ENCODE measurements around the gene FGF12.
"Not testable (repeated sequence)": the region's sequence is repeated elsewhere in the genome, so short reads cannot be mapped to it uniquely, and the experiment has no call there.

The FGF12 gene

DNA sequence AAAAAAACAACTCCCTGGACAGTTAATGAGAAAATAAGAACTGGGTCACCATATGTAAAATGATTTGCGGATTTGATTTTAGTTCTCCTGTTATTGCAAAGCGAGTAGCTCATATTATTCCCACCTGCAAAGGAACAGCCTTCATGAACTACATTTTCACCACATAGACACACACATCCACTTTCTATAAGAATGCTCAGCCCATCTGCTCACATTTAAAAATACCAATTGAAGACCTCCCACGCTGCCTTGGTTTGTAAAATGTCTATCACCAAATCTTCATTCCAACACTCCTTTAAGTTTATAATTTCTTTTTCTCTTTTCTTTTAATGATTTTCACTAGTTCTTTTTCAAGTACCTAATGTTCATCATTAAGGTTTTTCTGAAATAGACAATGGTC is 148.6 kb downstream of the FGF12 start:
- no peak for DNase-seq (ENCODE audit: low read depth in 2 of 2)

GRCh38 chr3:192577811-192578210 is 149.5 kb downstream of the FGF12 start:
- DNase-seq (ENCODE audit: low read depth in 2 of 2), result no peak

- DNase-seq (ENCODE audit: low read depth in 2 of 2), result no peak
Measured at GRCh38 chr3:192577271-192577670, 150.1 kb downstream of the FGF12 start.

DNA sequence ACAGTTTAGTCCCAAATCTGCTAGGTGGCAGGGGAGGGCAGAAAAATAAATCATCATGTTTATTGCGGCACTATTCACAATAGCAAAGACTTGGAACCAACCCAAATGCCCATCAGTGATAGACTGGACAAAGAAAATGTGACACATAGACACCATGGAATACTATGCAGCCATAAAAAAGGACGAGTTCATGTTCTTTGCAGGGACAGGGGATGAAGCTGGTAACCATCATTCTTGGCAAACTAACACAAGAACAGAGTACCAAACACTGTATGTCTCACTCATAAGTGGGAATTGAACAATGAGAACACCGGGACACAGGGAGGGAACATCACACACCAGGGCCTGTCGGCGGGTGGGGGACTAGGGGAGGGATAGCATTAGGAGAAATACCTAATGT is 150.6 kb downstream of the FGF12 start:
- not testable (repeated sequence) for DNase-seq (ENCODE audit: low read depth in 2 of 2)

DNA sequence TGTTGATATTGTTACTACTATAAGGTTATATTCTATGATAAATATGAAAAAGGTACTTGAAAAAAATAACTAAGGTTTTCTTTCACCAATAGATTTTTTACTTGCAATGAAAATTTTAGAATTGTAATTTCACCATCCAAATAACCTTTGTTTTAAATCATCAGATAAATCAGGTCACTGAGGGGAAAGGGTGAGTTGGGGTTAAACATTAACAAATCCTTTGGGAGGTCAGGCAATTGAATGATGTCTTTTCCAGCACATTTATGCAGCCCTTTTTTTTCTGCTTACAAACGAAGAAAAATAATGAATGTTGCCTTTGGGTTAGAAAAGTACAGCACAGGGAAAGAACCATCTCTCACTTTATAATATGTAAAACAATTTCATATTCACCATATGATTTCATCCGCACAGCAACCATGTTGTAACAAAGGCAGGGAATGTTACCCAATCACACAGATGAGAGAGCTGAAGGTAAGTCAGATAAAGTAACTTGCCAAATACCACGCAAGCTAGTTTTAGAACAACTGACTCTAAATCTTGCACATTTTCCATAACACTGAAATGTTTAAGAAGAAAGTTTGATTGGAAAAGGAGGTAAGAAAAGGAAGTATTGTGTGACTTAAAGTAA is 151.3 kb downstream of the FGF12 start:
- no peak for DNase-seq (ENCODE audit: low read depth in 2 of 2)

- no peak for DNase-seq (ENCODE audit: low read depth in 2 of 2)
Measured at GRCh38 chr3:192573240-192573639, 154.1 kb downstream of the FGF12 start.

- DNase-seq (ENCODE audit: low read depth in 2 of 2), result no peak
Measured at GRCh38 chr3:192570821-192571791, 156.2 kb downstream of the FGF12 start.

GRCh38 chr3:192570315-192570714 is 157.0 kb downstream of the FGF12 start:
- DNase-seq (ENCODE audit: low read depth in 2 of 2), result no peak

DNA sequence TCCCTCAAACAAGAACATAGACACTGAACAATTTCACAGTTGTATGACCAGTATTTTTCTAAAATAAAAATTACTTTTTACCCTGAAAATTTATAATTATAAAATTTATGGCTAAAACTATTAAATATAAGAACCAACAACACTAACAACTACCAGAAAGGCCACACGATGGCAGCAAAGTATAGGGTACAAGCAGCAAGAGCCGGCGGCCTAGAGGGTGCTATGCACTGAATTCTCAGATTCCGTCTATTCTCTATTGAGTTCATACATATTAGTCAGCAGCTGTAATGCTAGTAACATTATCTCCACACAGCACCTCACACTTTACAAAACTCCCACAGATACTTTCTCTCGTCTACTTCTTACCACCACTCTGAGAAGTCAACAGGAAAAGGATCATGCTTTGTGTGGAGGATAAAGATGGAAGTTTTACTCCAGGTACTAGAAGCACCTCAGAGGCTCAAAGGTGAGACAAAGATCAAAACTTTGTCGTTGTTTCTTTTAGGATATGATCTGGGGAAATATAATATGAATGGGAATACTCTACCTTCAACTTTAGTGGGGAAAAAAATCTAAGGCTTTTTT is 160.5 kb downstream of the FGF12 start:
- DNase-seq (ENCODE audit: low read depth in 2 of 2), result peak; percentile 17 to 26

GRCh38 chr3:192564611-192565010 is 162.7 kb downstream of the FGF12 start:
- no peak for DNase-seq (ENCODE audit: low read depth in 2 of 2)

DNA sequence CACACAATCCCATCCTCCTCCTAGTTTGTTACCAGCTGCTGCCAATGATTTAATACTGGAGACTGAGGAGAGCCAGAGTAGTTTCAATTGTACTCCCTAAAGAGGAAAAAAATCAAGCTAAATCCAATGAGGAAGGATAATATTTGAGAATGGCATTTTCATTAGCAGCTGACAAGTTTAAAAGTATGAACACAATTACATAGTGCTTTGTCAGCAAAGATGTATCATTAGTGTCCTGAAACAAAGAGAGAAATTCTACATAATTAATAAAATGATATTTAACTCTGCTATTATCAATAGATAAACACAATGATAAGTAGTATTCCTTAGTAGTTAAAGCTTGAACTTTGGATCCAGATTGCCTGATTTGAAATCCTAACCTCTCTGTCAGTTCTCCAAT is 163.9 kb downstream of the FGF12 start:
- no peak for DNase-seq (ENCODE audit: low read depth in 2 of 2)

DNA sequence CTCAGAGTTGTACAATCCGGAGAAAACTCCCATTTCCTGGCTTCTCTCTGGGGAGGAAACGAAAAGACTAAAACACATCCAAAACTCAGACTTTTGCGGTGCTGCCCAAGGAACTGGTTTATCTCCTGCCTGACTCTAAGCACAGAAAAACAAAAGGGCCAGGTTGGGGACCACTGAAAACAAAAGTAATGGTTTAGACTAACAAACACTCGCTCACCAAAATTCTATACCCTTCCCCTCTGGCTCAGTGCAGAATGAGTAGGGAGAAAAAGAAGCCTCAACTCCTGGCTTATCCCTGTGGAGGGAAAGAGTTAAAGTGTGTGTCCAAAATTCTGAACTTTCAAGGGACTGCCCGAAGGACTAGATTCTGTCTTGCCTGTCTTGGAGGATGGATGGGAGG is 173.6 kb downstream of the FGF12 start:
- DNase-seq (ENCODE audit: low read depth in 2 of 2), result no peak

- no peak for DNase-seq (ENCODE audit: low read depth in 2 of 2)
Measured at GRCh38 chr3:192550356-192550755, 177.0 kb downstream of the FGF12 start.

DNA sequence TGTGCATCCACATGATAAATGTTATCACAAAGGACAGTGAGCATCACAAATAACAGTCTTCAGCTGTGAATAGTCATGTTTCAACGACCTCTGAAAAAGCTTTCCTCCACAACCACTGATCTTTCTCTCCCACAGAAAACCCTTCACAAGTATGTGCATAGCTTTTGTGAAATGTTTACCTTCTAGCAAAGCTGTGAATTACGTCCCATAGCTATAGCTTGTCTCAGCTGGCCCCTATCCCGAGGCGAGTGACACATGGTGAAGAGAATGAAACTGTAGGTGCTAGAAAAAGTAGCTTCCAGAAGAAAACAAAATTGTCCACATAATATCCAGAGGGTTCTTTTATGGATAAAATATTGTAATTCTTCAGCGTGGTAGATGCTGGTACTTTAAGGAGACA is 182.0 kb downstream of the FGF12 start:
- no peak for DNase-seq (ENCODE audit: low read depth in 2 of 2)

GRCh38 chr3:192543163-192543562 is 184.2 kb downstream of the FGF12 start:
- DNase-seq (ENCODE audit: low read depth in 2 of 2), result no peak

GRCh38 chr3:192516820-192517219 is 210.5 kb downstream of the FGF12 start:
- DNase-seq (ENCODE audit: low read depth in 2 of 2), result no peak

- no peak for DNase-seq (ENCODE audit: low read depth in 2 of 2)
Measured at GRCh38 chr3:192515664-192516045, 211.7 kb downstream of the FGF12 start.

DNA sequence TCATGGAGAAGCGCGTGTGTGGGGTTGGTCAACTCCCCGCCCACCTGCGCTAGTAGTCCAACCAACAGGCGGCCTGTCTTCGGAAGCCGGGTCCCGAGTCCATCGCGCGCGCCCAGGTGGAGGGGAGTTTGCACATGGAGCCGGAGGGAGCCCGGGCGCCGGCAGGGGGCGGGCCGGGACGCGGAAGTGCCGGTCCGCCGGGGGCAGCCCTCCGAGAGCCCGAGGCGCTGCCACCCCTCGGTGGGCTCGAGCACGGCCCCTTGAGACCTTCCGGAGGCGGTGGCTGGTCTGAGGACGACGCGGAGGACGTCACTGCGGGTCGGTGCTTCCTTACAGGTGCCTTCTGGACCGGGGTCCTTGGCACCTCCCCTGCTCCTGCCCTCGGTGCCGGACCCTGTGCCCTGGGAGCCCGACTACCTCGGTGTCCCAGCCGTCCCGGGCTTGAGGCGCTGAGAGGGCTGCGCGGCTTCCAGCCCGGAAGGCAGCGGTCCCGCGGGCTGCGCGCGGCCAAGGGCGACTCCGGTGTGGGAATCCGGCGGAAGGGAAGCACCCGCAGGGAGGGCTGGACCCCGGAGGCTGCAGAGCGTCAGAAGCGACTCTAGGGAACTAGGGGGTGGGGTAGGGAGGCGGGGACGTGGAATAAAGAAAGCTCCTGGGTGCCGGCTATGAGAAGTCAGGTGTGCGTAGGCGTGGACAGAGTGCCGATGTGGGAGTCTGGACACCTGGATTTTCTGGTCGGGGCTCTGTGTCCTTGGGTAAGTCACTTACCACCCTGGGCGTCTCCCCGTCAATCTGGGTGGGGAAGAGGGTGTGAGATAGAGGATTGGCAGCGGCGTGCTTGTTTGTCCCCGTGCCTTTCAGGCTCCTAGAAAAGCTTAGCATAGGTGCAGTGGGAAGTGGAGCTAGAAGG is 212.3 kb downstream of the FGF12 start:
- no peak for DNase-seq (ENCODE audit: low read depth in 2 of 2)

GRCh38 chr3:192514081-192514753 is 213.1 kb downstream of the FGF12 start:
- no peak for DNase-seq (ENCODE audit: low read depth in 2 of 2)

DNA sequence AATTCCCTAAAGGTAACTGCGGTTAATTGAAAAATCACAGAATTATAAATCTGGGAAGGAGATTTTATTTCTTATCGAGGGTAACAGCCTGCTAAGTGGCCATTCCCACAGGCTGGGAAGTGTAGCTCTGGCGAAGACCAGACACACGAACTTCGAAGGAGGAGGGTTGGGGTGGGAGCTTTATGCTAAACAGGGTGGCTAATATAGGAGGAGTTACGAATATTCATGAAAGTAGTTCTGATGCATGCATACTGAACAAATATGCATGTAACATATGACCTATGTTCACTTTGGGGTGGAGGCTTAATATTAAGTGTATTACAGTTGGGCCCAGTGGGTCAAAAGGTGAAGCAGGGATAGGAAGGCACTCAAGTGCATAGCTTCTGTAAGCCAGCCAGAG is 221.6 kb downstream of the FGF12 start:
- no peak for DNase-seq (ENCODE audit: low read depth in 2 of 2)

GRCh38 chr3:192501401-192501800 is 225.9 kb downstream of the FGF12 start:
- no peak for DNase-seq (ENCODE audit: low read depth in 2 of 2)

Data from stimulated activated CD4-positive, alpha-beta T cell treated with anti-CD3 and anti-CD28 coated beads, Interleukin-1b, Interleukin-23, amount 100 ng/mL, for 4 hours (primary cell).